Ishikawa (cell line): ENCODE data around the gene ARHGAP31.

Source experiments
- CREB1 ChIP-seq: IDR thresholded peaks from 2 replicates; pipeline ENCODE4 v1.6.1; 2012; ENCODE audit warnings: low read depth
- EGR1 ChIP-seq: IDR thresholded peaks from 2 replicates; pipeline ENCODE4 v1.6.1; 2012
- FOXM1 ChIP-seq: IDR thresholded peaks from 2 replicates; pipeline ENCODE4 v1.6.1; 2012; ENCODE audit warnings: low read depth, borderline replicate concordance
- RAD21 ChIP-seq: IDR thresholded peaks from 2 replicates; pipeline ENCODE4 v1.6.1; 2012; ENCODE audit warnings: low read depth
- TCF12 ChIP-seq: IDR thresholded peaks from 2 replicates; pipeline ENCODE4 v1.6.1; 2012; ENCODE audit warnings: low read depth
- TEAD4 ChIP-seq: IDR thresholded peaks from 2 replicates; pipeline ENCODE4 v1.6.1; 2012
- YY1 ChIP-seq: IDR thresholded peaks from 2 replicates; pipeline ENCODE4 v1.6.1; 2012; ENCODE audit warnings: low read depth
- TF ChIP-seq, protein P1 (sequence below): IDR thresholded peaks from 2 replicates; pipeline ENCODE4 v1.6.1; 2012

DNA sequence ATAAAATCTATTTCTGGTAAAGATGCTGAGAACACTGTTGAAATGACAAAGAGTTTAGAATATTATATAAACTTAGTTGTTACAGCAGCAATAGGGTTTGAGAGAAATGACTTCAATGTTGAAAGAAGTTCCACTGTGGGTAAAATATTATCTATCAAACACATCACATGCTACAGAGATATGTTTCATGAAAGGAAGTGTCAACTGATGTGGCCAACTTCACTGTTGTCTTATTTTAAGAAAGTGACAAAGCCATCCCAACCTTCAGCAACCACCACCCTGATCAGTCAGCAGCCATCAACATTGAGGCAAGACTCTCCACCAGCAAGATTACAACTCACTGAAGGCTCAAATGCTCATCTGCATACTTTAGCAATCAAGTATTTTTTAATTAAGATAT lies 149.0 kb downstream of the ARHGAP31 start:
- TF ChIP-seq, protein P1, sequence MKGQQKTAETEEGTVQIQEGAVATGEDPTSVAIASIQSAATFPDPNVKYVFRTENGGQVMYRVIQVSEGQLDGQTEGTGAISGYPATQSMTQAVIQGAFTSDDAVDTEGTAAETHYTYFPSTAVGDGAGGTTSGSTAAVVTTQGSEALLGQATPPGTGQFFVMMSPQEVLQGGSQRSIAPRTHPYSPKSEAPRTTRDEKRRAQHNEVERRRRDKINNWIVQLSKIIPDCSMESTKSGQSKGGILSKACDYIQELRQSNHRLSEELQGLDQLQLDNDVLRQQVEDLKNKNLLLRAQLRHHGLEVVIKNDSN, result no peak
- TF ChIP-seq TEAD4, result no peak
- no peak for TF ChIP-seq TCF12
- TF ChIP-seq CREB1, result no peak
- TF ChIP-seq YY1, result no peak
- TF ChIP-seq EGR1, result no peak
- no peak for TF ChIP-seq FOXM1
- no peak for TF ChIP-seq RAD21
